Spleen (tissue), 7 donors: ENCODE results near the gene FN3K.

Experiments
- POLR2AphosphoS5 ChIP-seq, 3 donors: sonication (generic); formaldehyde crosslinking; IDR thresholded peaks; one replicate each; pipeline ENCODE4 v1.5.1; 2017; ENCODE audit warnings: antibody characterized with exemption in 3 of 3
- TF ChIP-seq, protein P1 (sequence below), 11 experiments: fragments of 200-600 bp in 7 of 11; fragments of 450-650 bp in 4 of 11; sonication (generic) in 4 of 11; IDR thresholded peaks in 8 of 11; conservative IDR thresholded peaks in 3 of 11; 1 replicate in 7 of 11; 2 replicates in 4 of 11; pipeline versions ENCODE4 v1.4.0 to v1.8.0; 2016 to 2021; ENCODE audit warnings: antibody characterized with exemption in 11 of 11, inconsistent platforms in 4 of 11, mild to moderate bottlenecking in 1 of 11
- donor health status: DM: no; HTN: no; CAD: no; lungs with moderate emphysema.
- donor health status: DM: no; HTN: no; CAD: no.
- donor health status: DM: no; HTN: no; CAD: no.

DNA sequence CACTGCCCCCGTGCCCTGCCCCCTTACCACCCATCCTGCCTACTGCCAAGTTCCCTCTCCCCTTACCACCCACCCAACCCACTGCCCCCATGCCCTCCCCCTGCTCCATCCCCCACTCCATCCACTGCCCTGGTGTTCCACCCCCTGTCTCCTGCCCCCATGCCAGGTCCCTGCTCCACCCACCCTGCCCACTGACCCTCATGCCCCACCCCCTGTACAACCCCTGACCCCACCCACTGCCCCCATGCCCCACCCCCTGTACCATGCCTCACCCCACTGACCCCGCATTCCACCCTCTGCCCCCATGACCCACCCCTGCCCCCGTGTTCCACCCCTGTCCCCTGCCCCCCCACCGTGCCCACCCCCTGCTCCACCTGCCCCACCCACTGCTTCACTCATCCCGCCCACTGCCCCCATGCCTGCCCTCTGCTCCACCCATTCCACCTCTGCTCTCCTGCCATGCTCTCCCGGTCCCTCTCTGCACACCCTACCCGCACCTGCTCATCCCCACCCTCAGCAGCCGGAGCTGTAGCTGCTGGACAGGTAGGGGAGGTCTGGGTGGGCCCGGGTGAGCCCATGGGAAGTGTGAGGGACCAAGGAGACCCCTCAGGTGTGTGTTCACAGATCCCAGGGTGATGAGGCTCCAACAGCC is 26.3 kb upstream of the FN3K start:
- TF ChIP-seq, protein P1, sequence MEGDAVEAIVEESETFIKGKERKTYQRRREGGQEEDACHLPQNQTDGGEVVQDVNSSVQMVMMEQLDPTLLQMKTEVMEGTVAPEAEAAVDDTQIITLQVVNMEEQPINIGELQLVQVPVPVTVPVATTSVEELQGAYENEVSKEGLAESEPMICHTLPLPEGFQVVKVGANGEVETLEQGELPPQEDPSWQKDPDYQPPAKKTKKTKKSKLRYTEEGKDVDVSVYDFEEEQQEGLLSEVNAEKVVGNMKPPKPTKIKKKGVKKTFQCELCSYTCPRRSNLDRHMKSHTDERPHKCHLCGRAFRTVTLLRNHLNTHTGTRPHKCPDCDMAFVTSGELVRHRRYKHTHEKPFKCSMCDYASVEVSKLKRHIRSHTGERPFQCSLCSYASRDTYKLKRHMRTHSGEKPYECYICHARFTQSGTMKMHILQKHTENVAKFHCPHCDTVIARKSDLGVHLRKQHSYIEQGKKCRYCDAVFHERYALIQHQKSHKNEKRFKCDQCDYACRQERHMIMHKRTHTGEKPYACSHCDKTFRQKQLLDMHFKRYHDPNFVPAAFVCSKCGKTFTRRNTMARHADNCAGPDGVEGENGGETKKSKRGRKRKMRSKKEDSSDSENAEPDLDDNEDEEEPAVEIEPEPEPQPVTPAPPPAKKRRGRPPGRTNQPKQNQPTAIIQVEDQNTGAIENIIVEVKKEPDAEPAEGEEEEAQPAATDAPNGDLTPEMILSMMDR (IDR thresholded peaks at IDR 0.05 in 8 of 11, conservative IDR thresholded peaks at IDR 0.05 in 3 of 11): no peak
- TF ChIP-seq POLR2AphosphoS5 (IDR thresholded peaks at IDR 0.05): no peak
